SH-SY5Y (cell line): ENCODE measurements around the gene HIVEP2.

Source experiments
- GATA2 ChIP-seq: IDR thresholded peaks from 2 replicates; pipeline ENCODE4 v1.6.1; 2011; ENCODE audit warnings: mild to moderate bottlenecking, low read depth, low read length
- GATA3 ChIP-seq: IDR thresholded peaks from 2 replicates; pipeline ENCODE4 v1.6.1; 2011; ENCODE audit warnings: low read depth, mild to moderate bottlenecking, low read length, moderate library complexity

DNA sequence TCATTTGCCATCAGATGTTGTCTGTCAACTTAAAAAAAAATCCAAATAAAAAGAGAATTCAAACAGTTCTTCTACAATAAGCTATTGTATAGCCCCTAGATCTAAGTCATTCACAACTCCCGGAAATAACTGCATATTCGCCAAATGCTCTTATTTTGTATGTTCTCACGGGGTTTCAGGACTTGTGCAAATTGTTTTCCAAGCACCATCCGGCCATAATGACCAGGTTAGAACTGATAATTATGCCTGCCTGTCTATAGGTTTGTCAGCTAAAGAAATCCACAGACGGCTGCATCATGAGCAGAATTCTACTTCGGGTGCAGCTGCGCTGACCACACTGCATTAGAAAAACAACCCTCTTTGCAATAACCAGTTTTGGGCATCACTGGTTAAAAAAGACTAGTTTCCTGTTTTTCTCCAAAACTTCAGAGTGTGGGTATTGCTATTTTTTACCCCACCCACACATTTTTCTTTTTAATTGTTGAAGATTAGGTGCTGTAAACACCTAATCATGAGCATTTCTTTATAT is 87.7 kb downstream of the HIVEP2 start:
- no peak for TF ChIP-seq GATA2
- TF ChIP-seq GATA3, result no peak
